ENCODE measurements around the gene AKR7A2. TPM values are rescaled to one million over a fixed set of nuclear protein-coding genes. Genes with fewer than 3 reads are reported as not detected.

AKR7A2 gene
- total and polyA plus RNA-seq, 10 donors: 14.6 to 68.4 (median 33.4) TPM

GRCh38 chr1:19346026-19346425, 34.1 kb upstream of the AKR7A2 start:
- no peaks in the 10 kb centered on the region for H3K27me3 ChIP-seq (replicated peaks in 1 of 7)
- H3K4me1 ChIP-seq: peaks cover 0 to 63% (median 16%) of the 10 kb centered on the region in 6 donors
- H3K27ac ChIP-seq: no peak overlapping the region
- no peaks in the 10 kb centered on the region for H3K9me3 ChIP-seq
- H3K36me3 ChIP-seq: peaks cover 0 to 96% (median 64%) of the 10 kb centered on the region in 6 donors
- 57 to 83% (median 64%) methylated on average over 6 of the region's 6 CpGs for WGBS, 5 donors
- DNase-seq: no peak
- intact Hi-C loops (cut with DNase I; ENCODE audit: low total_unique reads): no loop called here
- no peak for TF ChIP-seq POLR2A (IDR thresholded peaks at IDR 0.05)
- no peak for TF ChIP-seq CTCF (IDR thresholded peaks at IDR 0.05 in 8 of 11, conservative IDR thresholded peaks at IDR 0.05 in 3 of 11)
- no peak for TF ChIP-seq POLR2AphosphoS5 (IDR thresholded peaks at IDR 0.05)
- H3K4me3 ChIP-seq: no peak overlapping the region

- intact Hi-C loops (cut with DNase I; ENCODE audit: low total_unique reads): no loop called here
- Histone ChIP-seq H3K4me3 (no peak overlapping the region), H3K36me3 (peaks cover 3 to 96% (median 66%) of the 10 kb centered on the region in 6 donors), H3K4me1 (peaks cover 0 to 67% (median 16%) of the 10 kb centered on the region in 6 donors), H3K27me3 (replicated peaks in 1 of 7) (no peaks in the 10 kb centered on the region), H3K9me3 (no peaks in the 10 kb centered on the region), H3K27ac (no peak overlapping the region)
- DNase-seq: no peak
- TF ChIP-seq POLR2AphosphoS5 (IDR thresholded peaks at IDR 0.05): peak in 1 of 3 donors; percentile 47
- TF ChIP-seq POLR2A (IDR thresholded peaks at IDR 0.05): no peak
- 85 to 97% (median 94%) methylated on average over 3 to 8 of the region's 8 CpGs for WGBS, 5 donors
Observed at GRCh38 chr1:19345391-19345790, 33.4 kb upstream of the AKR7A2 start.

DNA sequence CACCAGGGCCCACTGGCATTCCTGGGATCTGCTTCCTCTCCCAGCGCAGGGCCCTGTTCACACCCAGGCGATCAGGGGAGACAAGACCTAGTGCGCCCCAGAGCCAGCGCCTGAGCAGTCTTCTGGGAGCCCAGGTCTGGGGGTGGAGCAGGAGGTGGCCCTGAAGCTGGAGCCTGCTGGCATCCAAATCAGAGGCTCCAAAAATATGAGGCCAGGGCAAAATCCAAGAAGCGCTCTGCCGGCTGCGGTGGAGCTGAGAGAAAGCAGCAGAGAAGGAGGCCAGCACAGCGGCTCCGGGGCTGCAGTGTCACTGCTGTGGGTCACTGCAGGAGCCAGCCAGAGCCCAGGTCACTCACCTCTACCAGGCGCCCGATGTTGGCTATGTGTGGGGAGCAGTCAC, 32.9 kb upstream of the AKR7A2 start:
- TF ChIP-seq CTCF (IDR thresholded peaks at IDR 0.05 in 8 of 11, conservative IDR thresholded peaks at IDR 0.05 in 3 of 11): no peak
- TF ChIP-seq POLR2A (IDR thresholded peaks at IDR 0.05): no peak
- no peak for TF ChIP-seq POLR2AphosphoS5 (IDR thresholded peaks at IDR 0.05)
- intact Hi-C loops (cut with DNase I; ENCODE audit: low total_unique reads): no loop called here

GRCh38 chr1:19344372-19344810, 32.4 kb upstream of the AKR7A2 start:
- H3K36me3 ChIP-seq: peaks cover 4 to 96% (median 65%) of the 10 kb centered on the region in 6 donors
- TF ChIP-seq CTCF (IDR thresholded peaks at IDR 0.05 in 8 of 11, conservative IDR thresholded peaks at IDR 0.05 in 3 of 11) (peak; percentile 61 to 90 (median 86)), POLR2AphosphoS5 (IDR thresholded peaks at IDR 0.05) (peak; percentile 37 to 68 (median 55)), POLR2A (IDR thresholded peaks at IDR 0.05) (no peak)
- H3K9me3 ChIP-seq: no peaks in the 10 kb centered on the region
- WGBS, 5 donors: 62 to 77% (median 70%) methylated on average over 8 to 12 of the region's 12 CpGs
- H3K4me3 ChIP-seq: no peak overlapping the region
- no peaks in the 10 kb centered on the region for H3K27me3 ChIP-seq (replicated peaks in 1 of 7)
- intact Hi-C loops (cut with DNase I; ENCODE audit: low total_unique reads): no loop called here
- H3K4me1 ChIP-seq: peaks cover 0 to 66% (median 16%) of the 10 kb centered on the region in 6 donors
- DNase-seq: no peak
- H3K27ac ChIP-seq: no peak overlapping the region

More for the DNA sequence above, 32.9 kb upstream of the AKR7A2 start:
- Histone ChIP-seq H3K27ac (no peak overlapping the region), H3K36me3 (peaks cover 4 to 96% (median 65%) of the 10 kb centered on the region in 6 donors), H3K27me3 (replicated peaks in 1 of 7) (no peaks in the 10 kb centered on the region), H3K9me3 (no peaks in the 10 kb centered on the region), H3K4me1 (peaks cover 0 to 67% (median 16%) of the 10 kb centered on the region in 6 donors), H3K4me3 (no peak overlapping the region)
- WGBS, 5 donors: 96 to 98% (median 98%) methylated on average over 9 to 11 of the region's 11 CpGs
- no peak for DNase-seq

Measured in spleen (tissue), 11 donors.